ENCODE results near the gene CETN2.

CETN2 gene

DNA sequence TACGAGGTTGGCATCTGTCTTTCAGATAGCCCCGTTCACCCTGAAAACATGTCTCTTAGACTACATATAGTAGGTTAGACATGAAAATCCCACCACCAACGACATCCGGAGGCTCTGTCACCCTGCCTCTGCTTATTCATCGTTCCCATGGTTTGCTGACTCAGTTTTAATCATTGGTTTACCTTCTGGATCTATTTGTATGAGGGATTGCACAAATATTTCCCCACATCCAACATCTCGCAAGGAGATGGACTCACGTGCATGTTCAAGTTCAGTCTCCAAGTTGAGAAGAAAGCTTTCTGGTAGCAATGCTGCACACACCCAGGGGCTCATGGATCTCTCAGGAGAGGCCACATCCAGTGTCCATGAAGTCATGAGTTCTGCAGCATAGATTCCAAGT lies 10.8 kb downstream of the CETN2 start:
- no peaks in the 10 kb centered on the region for H3K4me1 ChIP-seq (ENCODE audit: insufficient read depth, low read length, severe bottlenecking)
- no peaks in the 10 kb centered on the region for H3F3A ChIP-seq (ENCODE audit: insufficient read depth, low read length)
- no peaks in the 10 kb centered on the region for H3K36me3 ChIP-seq (ENCODE audit: insufficient read depth, low read length)
- H3K4me3 ChIP-seq (ENCODE audit: low read depth, low read length, poor library complexity, severe bottlenecking) = no peak overlapping the region
- H2AFZ ChIP-seq (ENCODE audit: low read length) = no peak overlapping the region
- no peaks in the 10 kb centered on the region for H3K9me2 ChIP-seq (ENCODE audit: low read depth, low read length)
- H3K4me2 ChIP-seq (ENCODE audit: low read length) = no peak overlapping the region
- TF ChIP-seq, protein P1, sequence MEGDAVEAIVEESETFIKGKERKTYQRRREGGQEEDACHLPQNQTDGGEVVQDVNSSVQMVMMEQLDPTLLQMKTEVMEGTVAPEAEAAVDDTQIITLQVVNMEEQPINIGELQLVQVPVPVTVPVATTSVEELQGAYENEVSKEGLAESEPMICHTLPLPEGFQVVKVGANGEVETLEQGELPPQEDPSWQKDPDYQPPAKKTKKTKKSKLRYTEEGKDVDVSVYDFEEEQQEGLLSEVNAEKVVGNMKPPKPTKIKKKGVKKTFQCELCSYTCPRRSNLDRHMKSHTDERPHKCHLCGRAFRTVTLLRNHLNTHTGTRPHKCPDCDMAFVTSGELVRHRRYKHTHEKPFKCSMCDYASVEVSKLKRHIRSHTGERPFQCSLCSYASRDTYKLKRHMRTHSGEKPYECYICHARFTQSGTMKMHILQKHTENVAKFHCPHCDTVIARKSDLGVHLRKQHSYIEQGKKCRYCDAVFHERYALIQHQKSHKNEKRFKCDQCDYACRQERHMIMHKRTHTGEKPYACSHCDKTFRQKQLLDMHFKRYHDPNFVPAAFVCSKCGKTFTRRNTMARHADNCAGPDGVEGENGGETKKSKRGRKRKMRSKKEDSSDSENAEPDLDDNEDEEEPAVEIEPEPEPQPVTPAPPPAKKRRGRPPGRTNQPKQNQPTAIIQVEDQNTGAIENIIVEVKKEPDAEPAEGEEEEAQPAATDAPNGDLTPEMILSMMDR (IDR thresholded peaks at IDR 0.05; ENCODE audit: low read length) = no peak
- TF ChIP-seq EZH2 (IDR thresholded peaks at IDR 0.05; ENCODE audit: borderline replicate concordance, low read length) = no peak
- no peaks in the 10 kb centered on the region for H3K27me3 ChIP-seq (ENCODE audit: insufficient read depth, low read length)
- no peaks in the 10 kb centered on the region for H3K9me3 ChIP-seq (ENCODE audit: low read length)
- no peak overlapping the region for H3K9ac ChIP-seq (ENCODE audit: low read length)
- H3K27ac ChIP-seq (ENCODE audit: low read depth, low read length, poor library complexity, severe bottlenecking) = no peak overlapping the region
- H3K79me2 ChIP-seq (ENCODE audit: insufficient read depth, low read length) = no peaks in the 10 kb centered on the region
- no peaks in the 10 kb centered on the region for H4K20me1 ChIP-seq (ENCODE audit: insufficient read depth, low read length)

DNA sequence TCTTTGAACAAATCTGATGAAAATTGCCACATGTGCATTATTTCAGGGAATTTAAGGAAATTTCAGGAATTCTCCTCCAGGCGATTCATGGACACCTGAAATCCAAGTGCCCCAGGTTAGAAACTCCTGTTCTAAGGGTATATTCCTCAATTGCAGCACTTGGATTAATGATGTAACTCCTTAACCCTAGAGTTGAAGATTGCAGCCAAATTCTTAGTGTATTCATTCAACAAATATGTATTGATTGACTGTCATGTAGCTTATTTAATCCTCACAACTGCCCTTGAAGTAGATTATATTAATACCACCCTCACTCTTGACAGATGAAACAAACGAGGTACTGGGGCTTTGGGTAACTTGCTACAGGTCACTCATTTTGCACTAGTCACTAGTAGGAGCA lies 11.3 kb downstream of the CETN2 start:
- no peaks in the 10 kb centered on the region for H3K36me3 ChIP-seq (ENCODE audit: insufficient read depth, low read length)
- H4K20me1 ChIP-seq (ENCODE audit: insufficient read depth, low read length) = no peaks in the 10 kb centered on the region
- no peaks in the 10 kb centered on the region for H3K27me3 ChIP-seq (ENCODE audit: insufficient read depth, low read length)
- no peaks in the 10 kb centered on the region for H3K9me3 ChIP-seq (ENCODE audit: low read length)
- no peak overlapping the region for H3K4me3 ChIP-seq (ENCODE audit: low read depth, low read length, poor library complexity, severe bottlenecking)
- no peaks in the 10 kb centered on the region for H3K4me1 ChIP-seq (ENCODE audit: insufficient read depth, low read length, severe bottlenecking)
- no peak overlapping the region for H3K9ac ChIP-seq (ENCODE audit: low read length)
- TF ChIP-seq, protein P1 (IDR thresholded peaks at IDR 0.05; ENCODE audit: low read length) = no peak
- TF ChIP-seq EZH2 (IDR thresholded peaks at IDR 0.05; ENCODE audit: borderline replicate concordance, low read length) = no peak
- no peaks in the 10 kb centered on the region for H3K9me2 ChIP-seq (ENCODE audit: low read depth, low read length)
- H2AFZ ChIP-seq (ENCODE audit: low read length) = no peak overlapping the region
- H3K79me2 ChIP-seq (ENCODE audit: insufficient read depth, low read length) = no peaks in the 10 kb centered on the region
- H3K4me2 ChIP-seq (ENCODE audit: low read length) = no peak overlapping the region
- no peak overlapping the region for H3K27ac ChIP-seq (ENCODE audit: low read depth, low read length, poor library complexity, severe bottlenecking)
- no peaks in the 10 kb centered on the region for H3F3A ChIP-seq (ENCODE audit: insufficient read depth, low read length)

DNA sequence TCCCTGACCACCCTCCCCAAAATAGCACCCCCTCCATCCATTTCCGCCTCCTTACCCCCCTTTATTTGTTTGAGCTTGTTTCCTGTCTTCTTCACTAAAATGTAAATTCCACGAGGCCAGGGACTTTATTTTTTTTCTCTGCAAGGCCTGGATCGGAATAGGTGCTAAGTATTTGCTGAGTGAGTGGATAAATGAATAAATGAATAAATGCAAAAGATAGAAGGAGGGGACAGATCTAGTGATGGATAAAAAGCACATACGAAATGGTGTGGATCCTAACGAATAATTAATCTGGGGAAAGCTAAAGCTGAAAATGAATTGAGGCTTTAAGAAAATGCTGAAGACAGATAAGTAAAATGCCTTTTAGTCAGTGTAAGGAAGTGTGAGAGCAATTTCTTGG lies 12.2 kb downstream of the CETN2 start:
- Histone ChIP-seq H3K9ac (ENCODE audit: low read length) (no peak overlapping the region), H3K9me2 (ENCODE audit: low read depth, low read length) (no peaks in the 10 kb centered on the region), H3K4me1 (ENCODE audit: insufficient read depth, low read length, severe bottlenecking) (no peaks in the 10 kb centered on the region), H3K4me3 (ENCODE audit: low read depth, low read length, poor library complexity, severe bottlenecking) (no peak overlapping the region), H3F3A (ENCODE audit: insufficient read depth, low read length) (no peaks in the 10 kb centered on the region), H4K20me1 (ENCODE audit: insufficient read depth, low read length) (no peaks in the 10 kb centered on the region), H3K27me3 (ENCODE audit: insufficient read depth, low read length) (no peaks in the 10 kb centered on the region), H3K79me2 (ENCODE audit: insufficient read depth, low read length) (no peaks in the 10 kb centered on the region), H3K36me3 (ENCODE audit: insufficient read depth, low read length) (no peaks in the 10 kb centered on the region), H3K4me2 (ENCODE audit: low read length) (no peak overlapping the region), H2AFZ (ENCODE audit: low read length) (no peak overlapping the region), H3K9me3 (ENCODE audit: low read length) (no peaks in the 10 kb centered on the region), H3K27ac (ENCODE audit: low read depth, low read length, poor library complexity, severe bottlenecking) (no peak overlapping the region)
- TF ChIP-seq, protein P1 (IDR thresholded peaks at IDR 0.05; ENCODE audit: low read length) = no peak
- no peak for TF ChIP-seq EZH2 (IDR thresholded peaks at IDR 0.05; ENCODE audit: borderline replicate concordance, low read length)

All from OCI-LY1 (cell line).